Activated CD4-positive, alpha-beta T cell treated with anti-CD3 and anti-CD28 coated beads, Interleukin-10, Interleukin-2, amounts not matched to agents 100 ng/mL and 50 ng/mL, durations not matched to agents 16 hours and 8 hours (primary cell): Measurements from ENCODE around the gene EXD2.
"Not testable (repeated sequence)": the region's sequence is repeated elsewhere in the genome, so short reads cannot be mapped to it uniquely, and the experiment has no call there.

Experiments used
- DNase-seq: peaks from one replicate; pipeline ENCODE4 v3.0.0-alpha.2; 2020

Gene EXD2

GRCh38 chr14:69199786-69200185, 8.5 kb downstream of the EXD2 start:
- no peak for DNase-seq

GRCh38 chr14:69204753-69205152, 13.5 kb downstream of the EXD2 start:
- no peak for DNase-seq

GRCh38 chr14:69207435-69208041, 16.2 kb downstream of the EXD2 start:
- DNase-seq: no peak

- peak; percentile 35 for DNase-seq
Observed at GRCh38 chr14:69208666-69209065, 17.4 kb downstream of the EXD2 start.

GRCh38 chr14:69214393-69214792, 23.1 kb downstream of the EXD2 start:
- DNase-seq: no peak

GRCh38 chr14:69217663-69218062, 26.4 kb downstream of the EXD2 start:
- DNase-seq: not testable (repeated sequence)

GRCh38 chr14:69224946-69225345, 33.6 kb downstream of the EXD2 start:
- DNase-seq: no peak

- DNase-seq: no peak
Observed at GRCh38 chr14:69226178-69226577, 34.9 kb downstream of the EXD2 start.

GRCh38 chr14:69226736-69227135, 35.4 kb downstream of the EXD2 start:
- no peak for DNase-seq

GRCh38 chr14:69231486-69231885, 40.2 kb downstream of the EXD2 start:
- no peak for DNase-seq

- DNase-seq: no peak
Observed at GRCh38 chr14:69232388-69232787, 41.1 kb downstream of the EXD2 start.

GRCh38 chr14:69234106-69234505, 42.8 kb downstream of the EXD2 start:
- DNase-seq: no peak

GRCh38 chr14:69235708-69236107, 44.4 kb downstream of the EXD2 start:
- peak; percentile 36 for DNase-seq

- DNase-seq: no peak
Observed at GRCh38 chr14:69237142-69237541, 45.8 kb downstream of the EXD2 start.

- DNase-seq: no peak
Observed at GRCh38 chr14:69237584-69237983, 46.3 kb downstream of the EXD2 start.

- no peak for DNase-seq
Observed at GRCh38 chr14:69238883-69239282, 47.6 kb downstream of the EXD2 start.

GRCh38 chr14:69240527-69241173, 49.4 kb downstream of the EXD2 start:
- no peak for DNase-seq

- no peak for DNase-seq
Observed at GRCh38 chr14:69241577-69241976, 50.3 kb downstream of the EXD2 start.

- peak; percentile 62 for DNase-seq
Observed at GRCh38 chr14:69242311-69243224, 51.3 kb downstream of the EXD2 start.

GRCh38 chr14:69244946-69245345, 53.6 kb downstream of the EXD2 start:
- DNase-seq: no peak

- no peak for DNase-seq
Observed at GRCh38 chr14:69246331-69246730, 55.0 kb downstream of the EXD2 start.

- DNase-seq: no peak
Observed at GRCh38 chr14:69247676-69248440, 56.6 kb downstream of the EXD2 start.

GRCh38 chr14:69249603-69250002, 58.3 kb downstream of the EXD2 start:
- DNase-seq: no peak
